SK-N-SH (cell line): ENCODE results near the gene MADD. TPM values are rescaled to one million over a fixed set of nuclear protein-coding genes. Genes with fewer than 3 reads are reported as not detected.

Experiments used
- CTCF ChIA-PET: fragments of 300-600, 350-600 bp; formaldehyde crosslinking; extraction: SDS; loops from one replicate; lab custom pipeline; 2021; lab: Yijun Ruan, JAX
- POLR2A ChIA-PET: fragments of 350-600 bp; sonication (Branson Sonifier 250); formaldehyde crosslinking; extraction: SDS; loops from one replicate; lab custom pipeline; 2020; ENCODE audit warnings: antibody characterized with exemption, inconsistent platforms; lab: Yijun Ruan, JAX
- DNase-seq: peaks from one replicate; pipeline ENCODE4 v3.0.0; 2012
- H2AFZ ChIP-seq: fragments of 200-600 bp; sonication (generic); 2 replicates; pipeline ENCODE4 v1.8.1; 2016; ENCODE audit warnings: antibody characterized with exemption, mild to moderate bottlenecking, low read depth
- H3F3A ChIP-seq: fragments of 200-600 bp; sonication (generic); replicated peaks from 2 replicates; pipeline ENCODE3; 2016; ENCODE audit warnings: antibody characterized with exemption, mild to moderate bottlenecking; ENCODE audit not compliant: insufficient read depth
- H3K27ac ChIP-seq, 2 experiments: fragments of 200-500 bp in 1 of 2; fragments of 200-600 bp in 1 of 2; sonication (Bioruptor generic) in 1 of 2; sonication (generic), shearing (Covaris generic) in 1 of 2; 2 replicates each; pipeline versions ENCODE4 v1.5.1 to v1.6.1; 2014 to 2016; ENCODE audit warnings: low read depth in 2 of 2, inconsistent platforms in 1 of 2, low read length in 1 of 2, mild to moderate bottlenecking in 1 of 2, mixed read lengths in 1 of 2
- H3K27me3 ChIP-seq: fragments of 200-600 bp; sonication (generic), shearing (Covaris generic); 2 replicates; pipeline ENCODE4 v1.6.1; 2016; ENCODE audit warnings: mixed run types; ENCODE audit not compliant: insufficient read depth
- H3K36me3 ChIP-seq, 2 experiments: fragments of 200-500 bp in 1 of 2; fragments of 200-600 bp in 1 of 2; sonication (Bioruptor generic) in 1 of 2; sonication (generic) in 1 of 2; replicated peaks in 1 of 2; 2 replicates each; pipeline versions ENCODE3 to v1.5.1; 2014 to 2016; ENCODE audit warnings: low read length in 1 of 2, mild to moderate bottlenecking in 1 of 2; ENCODE audit not compliant: insufficient read depth in 2 of 2, control insufficient read depth in 1 of 2
- H3K4me1 ChIP-seq, 2 experiments: fragments of 200-500 bp in 1 of 2; fragments of 200-600 bp in 1 of 2; sonication (Bioruptor generic) in 1 of 2; sonication (generic), shearing (Covaris generic) in 1 of 2; 2 replicates each; pipeline versions ENCODE4 v1.5.1 to v1.6.1; 2014 to 2016; ENCODE audit warnings: low read depth in 1 of 2, low read length in 1 of 2, mixed run types in 1 of 2; ENCODE audit not compliant: insufficient read depth in 2 of 2, control insufficient read depth in 1 of 2
- H3K4me2 ChIP-seq: fragments of 200-600 bp; sonication (generic), shearing (Covaris generic); 2 replicates; pipeline ENCODE4 v1.6.1; 2017; ENCODE audit warnings: mixed run types
- H3K4me3 ChIP-seq, 2 experiments: fragments of 200-500 bp in 1 of 2; fragments of 200-600 bp in 1 of 2; sonication (Bioruptor generic) in 1 of 2; sonication (generic), shearing (Covaris generic) in 1 of 2; 2 replicates each; pipeline versions ENCODE4 v1.5.1 to v1.8.1; 2014 to 2016; ENCODE audit warnings: low read depth in 2 of 2, inconsistent platforms in 1 of 2, low read length in 1 of 2, mild to moderate bottlenecking in 1 of 2, mixed read lengths in 1 of 2, moderate library complexity in 1 of 2
- H3K79me2 ChIP-seq: fragments of 200-600 bp; sonication (generic); 2 replicates; pipeline ENCODE4 v1.8.1; 2017; ENCODE audit warnings: mild to moderate bottlenecking; ENCODE audit not compliant: insufficient read depth
- H3K9ac ChIP-seq: fragments of 200-600 bp; sonication (generic); 2 replicates; pipeline ENCODE4 v1.6.1; 2017; ENCODE audit warnings: mixed run types
- H3K9me2 ChIP-seq: fragments of 200-600 bp; sonication (generic); 2 replicates; pipeline ENCODE4 v1.6.1; 2017; ENCODE audit warnings: mixed run types
- H3K9me3 ChIP-seq: fragments of 200-600 bp; sonication (generic); 2 replicates; pipeline ENCODE4 v1.6.1; 2017; ENCODE audit warnings: mixed run types, mild to moderate bottlenecking, moderate library complexity
- H4K20me1 ChIP-seq: fragments of 200-600 bp; sonication (generic); 2 replicates; pipeline ENCODE4 v1.6.1; 2017; ENCODE audit warnings: mild to moderate bottlenecking, mixed run types; ENCODE audit not compliant: insufficient read depth
- CHD2 ChIP-seq: fragments of 150-350 bp; IDR thresholded peaks from 2 replicates; pipeline ENCODE4 v1.6.1; 2018; ENCODE audit warnings: low read length; ENCODE audit not compliant: partially characterized antibody
- EP300 ChIP-seq, 2 experiments: IDR thresholded peaks; 2 replicates each; pipeline versions ENCODE4 v1.4.0 to v1.6.1; 2012; ENCODE audit warnings: borderline replicate concordance in 1 of 2, low read depth in 1 of 2, low read length in 1 of 2
- FOSL2 ChIP-seq: IDR thresholded peaks from 2 replicates; pipeline ENCODE4 v1.4.0; 2012; ENCODE audit warnings: low read depth, mild to moderate bottlenecking, moderate library complexity, borderline replicate concordance
- FOXM1 ChIP-seq: IDR thresholded peaks from 2 replicates; pipeline ENCODE4 v1.4.0; 2012; ENCODE audit warnings: low read depth, mild to moderate bottlenecking
- GABPA ChIP-seq: IDR thresholded peaks from 2 replicates; pipeline ENCODE4 v1.4.0; 2012; ENCODE audit warnings: low read depth, mild to moderate bottlenecking
- GATA2 ChIP-seq: sonication (generic); formaldehyde crosslinking; IDR thresholded peaks from 2 replicates; pipeline ENCODE4 v1.5.0; 2020; ENCODE audit warnings: mild to moderate bottlenecking, missing genetic modification reagents
- IRF3 ChIP-seq: fragments of 150-350 bp; IDR thresholded peaks from 2 replicates; pipeline ENCODE4 v1.6.1; 2016; ENCODE audit warnings: mild to moderate bottlenecking, low read depth, low read length
- JUND ChIP-seq: IDR thresholded peaks from 2 replicates; pipeline ENCODE4 v1.4.0; 2012
- MEF2A ChIP-seq: IDR thresholded peaks from 2 replicates; pipeline ENCODE4 v1.4.0; 2012; ENCODE audit warnings: low read depth, borderline replicate concordance
- NFIC ChIP-seq: IDR thresholded peaks from 2 replicates; pipeline ENCODE4 v1.4.0; 2012; ENCODE audit warnings: borderline replicate concordance
- NRF1 ChIP-seq: IDR thresholded peaks from 2 replicates; pipeline ENCODE4 v1.6.1; 2012; ENCODE audit warnings: low read depth, mild to moderate bottlenecking, low read length
- PBX3 ChIP-seq: IDR thresholded peaks from 2 replicates; pipeline ENCODE4; 2012
- POLR2AphosphoS5 ChIP-seq: IDR thresholded peaks from 2 replicates; pipeline ENCODE4 v1.6.1; 2012; ENCODE audit warnings: low read depth, low read length
- RAD21 ChIP-seq: IDR thresholded peaks from 2 replicates; pipeline ENCODE4 v1.6.1; 2012; ENCODE audit warnings: mild to moderate bottlenecking, low read length
- RCOR1 ChIP-seq: fragments of 150-350 bp; IDR thresholded peaks from 2 replicates; pipeline ENCODE4 v1.6.1; 2017; ENCODE audit warnings: antibody characterized with exemption, low read length
- REST ChIP-seq: IDR thresholded peaks from 2 replicates; pipeline ENCODE4 v1.6.1; 2012; ENCODE audit warnings: mild to moderate bottlenecking, low read depth, low read length, moderate library complexity
- RXRA ChIP-seq: IDR thresholded peaks from 2 replicates; pipeline ENCODE4 v1.4.0; 2012; ENCODE audit warnings: low read depth, mild to moderate bottlenecking, borderline replicate concordance
- SMC3 ChIP-seq: IDR thresholded peaks from 2 replicates; pipeline ENCODE4 v1.6.1; 2012; ENCODE audit warnings: low read depth, low read length, improper control_type of control experiment
- TAF1 ChIP-seq: IDR thresholded peaks from 2 replicates; pipeline ENCODE4 v1.6.1; 2012; ENCODE audit warnings: low read depth, mild to moderate bottlenecking, low read length, moderate library complexity, borderline replicate concordance
- TCF12 ChIP-seq: IDR thresholded peaks from 2 replicates; pipeline ENCODE4 v1.4.0; 2012
- TEAD4 ChIP-seq: IDR thresholded peaks from 2 replicates; pipeline ENCODE4 v1.4.0; 2012; ENCODE audit warnings: mild to moderate bottlenecking, borderline replicate concordance; ENCODE audit not compliant: insufficient read depth
- YY1 ChIP-seq: IDR thresholded peaks from 2 replicates; pipeline ENCODE4 v1.4.0; 2012; ENCODE audit warnings: low read depth, mild to moderate bottlenecking
- ZBTB33 ChIP-seq: IDR thresholded peaks from 2 replicates; pipeline ENCODE4 v1.4.0; 2012; ENCODE audit warnings: low read depth, borderline replicate concordance
- WGBS: methylation state at CpG from one replicate; pipeline ENCODE4 v1.1.6; 2017; ENCODE audit warnings: low lambda C conversion rate; 5-methylcytosine and 5-hydroxymethylcytosine counted together
- polyA plus RNA-seq, 3 experiments: library from polyadenylated mRNA; depleted of rRNA; stranded (reverse); fragments of >200 nt; gene quantifications; 2 replicates each; pipeline ENCODE4 v1.2.3, GENCODE V29; 2012
- TF ChIP-seq, protein P1 (sequence below): fragments of 150-350 bp; IDR thresholded peaks from 2 replicates; pipeline ENCODE4 v1.6.1; 2017; ENCODE audit warnings: antibody characterized with exemption, low read length, low read depth, borderline replicate concordance
- TF ChIP-seq, protein P2 (sequence below): IDR thresholded peaks from 2 replicates; pipeline ENCODE4 v1.4.0; 2012; ENCODE audit warnings: low read depth

MADD gene
- 10.6 and 16.4 TPM in 2 replicates for polyA plus RNA-seq (2012; rRNA removed)
- polyA plus RNA-seq (2012; cell fraction: cytosol; rRNA removed) = 9.1 and 11.6 TPM in 2 replicates
- polyA plus RNA-seq (2012; cell fraction: nucleus; rRNA removed) = 53.5 and 82.5 TPM in 2 replicates

GRCh38 chr11:47269829-47270305 is at the start of gene MADD:
Gene MADD (plus strand): TSS chr11:47270133.
- peaks cover 0 to 12% of the 10 kb centered on the region in 2 experiments for H3K36me3 ChIP-seq
- peak within 1 kb of the TSS; percentile 78 for H3K9ac ChIP-seq
- H3K27ac ChIP-seq = peak within 1 kb of the TSS; percentile 85 to 96
- H3F3A ChIP-seq = peaks cover 23% of the 10 kb centered on the region
- H3K4me3 ChIP-seq = peak within 1 kb of the TSS; percentile 64 to 73
- no peaks in the 10 kb centered on the region for H3K27me3 ChIP-seq
- H3K79me2 ChIP-seq = peaks cover 42% of the 10 kb centered on the region
- H3K9me3 ChIP-seq = no peaks in the 10 kb centered on the region
- peaks cover 35% of the 10 kb centered on the region for H4K20me1 ChIP-seq
- H3K4me1 ChIP-seq = peaks cover 34 to 41% of the 10 kb centered on the region in 2 experiments
- peak within 1 kb of the TSS; percentile 96 for H2AFZ ChIP-seq
- CTCF ChIA-PET = interaction anchor here (1.4 to 2.4 kb wide), 3 partner anchors 10 to 142 kb away, joined by 7 to 26 read pairs (median 10); partner anchors contain the start of gene MYBPC3
- no peaks in the 10 kb centered on the region for H3K9me2 ChIP-seq
- peak; percentile 98 for DNase-seq
- POLR2A ChIA-PET = interaction anchor here (1.5 kb wide), 2 partner anchors 83 to 85 kb away, joined by 5 to 6 read pairs; no protein-coding TSS in a partner anchor
- WGBS = 0% methylated on average over 19 of the region's 57 CpGs
- peak within 1 kb of the TSS; percentile 89 for H3K4me2 ChIP-seq
- TF ChIP-seq MEF2A (no peak), SMC3 (no peak), RAD21 (no peak), NFIC (no peak), IRF3 (no peak), JUND (no peak), TCF12 (no peak), GABPA (no peak), POLR2AphosphoS5 (no peak; the same call in 1 of the 2 replicates), TAF1 (peak; percentile 45; the same call in 1 of the 2 replicates), FOSL2 (no peak), EP300 (IDR thresholded peaks at IDR 0.05; ENCODE audit: borderline replicate concordance in 1 of 2, low read depth in 1 of 2, low read length in 1 of 2) (no peak; a peak in 1 of 4 replicates), ZBTB33 (no peak), PBX3 (no peak), TEAD4 (no peak), YY1 (no peak), FOXM1 (no peak), NRF1 (peak; percentile 64), GATA2 (CRISPR knock-in tag) (no peak), REST (no peak), CHD2 (no peak), RXRA (no peak), RCOR1 (0 out of 2 replicates have a peak, but pooled peaks have one; percentile 3)
- TF ChIP-seq, protein P1, sequence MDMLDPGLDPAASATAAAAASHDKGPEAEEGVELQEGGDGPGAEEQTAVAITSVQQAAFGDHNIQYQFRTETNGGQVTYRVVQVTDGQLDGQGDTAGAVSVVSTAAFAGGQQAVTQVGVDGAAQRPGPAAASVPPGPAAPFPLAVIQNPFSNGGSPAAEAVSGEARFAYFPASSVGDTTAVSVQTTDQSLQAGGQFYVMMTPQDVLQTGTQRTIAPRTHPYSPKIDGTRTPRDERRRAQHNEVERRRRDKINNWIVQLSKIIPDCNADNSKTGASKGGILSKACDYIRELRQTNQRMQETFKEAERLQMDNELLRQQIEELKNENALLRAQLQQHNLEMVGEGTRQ = no peak
- TF ChIP-seq, protein P2, sequence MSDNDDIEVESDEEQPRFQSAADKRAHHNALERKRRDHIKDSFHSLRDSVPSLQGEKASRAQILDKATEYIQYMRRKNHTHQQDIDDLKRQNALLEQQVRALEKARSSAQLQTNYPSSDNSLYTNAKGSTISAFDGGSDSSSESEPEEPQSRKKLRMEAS = no peak
